OCI-LY7 (cell line): Measurements from ENCODE around the gene NOXA1. TPM values are rescaled to one million over a fixed set of nuclear protein-coding genes. Genes with fewer than 3 reads are reported as not detected.

Experiments used
- BruUV-seq: library from RNA; stranded (reverse); fragments of 400-500 nt; replicated peaks from 2 replicates; lab custom pipeline; 2021; lab: Mats Ljungman, UMichigan
- CTCF ChIA-PET: fragments of 300-600 bp; sonication (Branson Sonifier 250); formaldehyde crosslinking; loops from one replicate; lab custom pipeline; 2022; ENCODE audit warnings: antibody characterized with exemption; ENCODE audit not compliant: unreplicated experiment; lab: Charles Lee
- POLR2A ChIA-PET: fragments of 300-600 bp; sonication (Branson Sonifier 250); formaldehyde crosslinking; loops from one replicate; lab custom pipeline; 2022; ENCODE audit warnings: antibody characterized with exemption; lab: Charles Lee
- DNase-seq: peaks from one replicate; pipeline ENCODE4 v3.0.0-alpha.2; 2015; ENCODE audit warnings: low spot score
- H2AFZ ChIP-seq: fragments of 200-600 bp; sonication (generic), shearing (Covaris generic); 2 replicates; pipeline ENCODE4 v1.6.1; 2014; ENCODE audit warnings: mild to moderate bottlenecking, antibody characterized with exemption, low read length, moderate library complexity
- H3K27ac ChIP-seq: fragments of 200-600 bp; sonication (generic); 2 replicates; pipeline ENCODE4 v1.5.1; 2014; ENCODE audit warnings: mixed run types, low read depth, mild to moderate bottlenecking, moderate library complexity, low read length, inconsistent platforms; ENCODE audit not compliant: poor library complexity, severe bottlenecking
- H3K36me3 ChIP-seq: fragments of 200-600 bp; sonication (generic); 2 replicates; pipeline ENCODE4 v1.6.1; 2014; ENCODE audit warnings: mild to moderate bottlenecking, antibody characterized with exemption, low read length, moderate library complexity, mixed read lengths; ENCODE audit not compliant: insufficient read depth
- H3K4me1 ChIP-seq: fragments of 200-600 bp; sonication (generic); 2 replicates; pipeline ENCODE4 v1.5.1; 2014; ENCODE audit warnings: mild to moderate bottlenecking, low read length; ENCODE audit not compliant: insufficient read depth, poor library complexity, severe bottlenecking
- H3K4me2 ChIP-seq: fragments of 200-600 bp; sonication (generic); 2 replicates; pipeline ENCODE4 v1.6.1; 2014; ENCODE audit warnings: mild to moderate bottlenecking, low read length
- H3K4me3 ChIP-seq: fragments of 200-600 bp; sonication (generic); 2 replicates; pipeline ENCODE4 v1.5.1; 2014; ENCODE audit warnings: mild to moderate bottlenecking, low read depth, low read length; ENCODE audit not compliant: poor library complexity, severe bottlenecking
- H3K79me2 ChIP-seq: fragments of 200-600 bp; sonication (generic); 2 replicates; pipeline ENCODE4 v1.6.1; 2016; ENCODE audit warnings: low read depth, mild to moderate bottlenecking, low read length, moderate library complexity, mixed read lengths; ENCODE audit not compliant: insufficient read depth
- H3K9me2 ChIP-seq: fragments of 200-600 bp; sonication (generic); 2 replicates; pipeline ENCODE4 v1.6.1; 2016; ENCODE audit warnings: mild to moderate bottlenecking, low read length, mixed read lengths; ENCODE audit not compliant: insufficient read depth
- H3K9me3 ChIP-seq: fragments of 200-600 bp; sonication (generic); 2 replicates; pipeline ENCODE4 v1.6.1; 2014; ENCODE audit warnings: mild to moderate bottlenecking, mixed run types, low read length, mixed read lengths
- H4K20me1 ChIP-seq: fragments of 200-600 bp; sonication (generic); 2 replicates; pipeline ENCODE4 v1.6.1; 2014; ENCODE audit warnings: mild to moderate bottlenecking, antibody characterized with exemption, low read length, moderate library complexity, mixed read lengths; ENCODE audit not compliant: insufficient read depth
- CTCF ChIP-seq: fragments of 200-600 bp; sonication (generic); conservative IDR thresholded peaks from 2 replicates; pipeline ENCODE4 v1.5.1; 2014; ENCODE audit warnings: mild to moderate bottlenecking, antibody characterized with exemption, low read length, moderate library complexity, mixed read lengths
- EZH2phosphoT487 ChIP-seq: fragments of 200-600 bp; sonication (generic); IDR thresholded peaks from 2 replicates; pipeline ENCODE4 v1.6.1; 2018; ENCODE audit warnings: low read depth, borderline replicate concordance, mild to moderate bottlenecking, mixed run types, antibody characterized with exemption, low read length, moderate library complexity, mixed read lengths
- intact Hi-C: fragments of 100-400 bp; cut with micrococcal nuclease; formaldehyde crosslinking; loops from one replicate; pipeline ENCODE4 v1.10.0; 2022; ENCODE audit not compliant: unreplicated experiment
- total RNA-seq, 2 experiments: library from RNA; depleted of rRNA in 1 of 2; stranded (reverse); fragments of >200 nt in 1 of 2; shearing (Covaris generic) in 1 of 2; gene quantifications; 2 replicates each; pipeline ENCODE4 v1.2.3, GENCODE V29; 2014 to 2022

The NOXA1 gene
- total RNA-seq, 2 experiments from 2014 or later = not detected

- Histone ChIP-seq H4K20me1 (no peaks in the 10 kb centered on the region), H2AFZ (no peak overlapping the region), H3K9me2 (no peaks in the 10 kb centered on the region), H3K4me2 (peak overlapping the region; percentile 53; the same call in 1 of the 2 replicates), H3K79me2 (no peaks in the 10 kb centered on the region), H3K4me1 (peaks cover 34% of the 10 kb centered on the region), H3K4me3 (no peak overlapping the region), H3K9me3 (no peaks in the 10 kb centered on the region), H3K36me3 (no peaks in the 10 kb centered on the region), H3K27ac (no peak overlapping the region)
- POLR2A ChIA-PET = no interaction called here
- no TSS peak for BruUV-seq
- CTCF ChIA-PET = no interaction called here
- no peak for TF ChIP-seq CTCF
- no peak for TF ChIP-seq EZH2phosphoT487
- intact Hi-C loops = no loop called here
- DNase-seq = no peak
Measured at GRCh38 chr9:137460363-137461315, 37.4 kb downstream of the NOXA1 start.

- no peaks in the 10 kb centered on the region for H3K9me2 ChIP-seq
- intact Hi-C loops = no loop called here
- no TSS peak for BruUV-seq
- DNase-seq = no peak
- peaks cover 34% of the 10 kb centered on the region for H3K4me1 ChIP-seq
- no peaks in the 10 kb centered on the region for H3K79me2 ChIP-seq
- peak overlapping the region; percentile 53 for H3K4me2 ChIP-seq
- no peaks in the 10 kb centered on the region for H3K9me3 ChIP-seq
- peak overlapping the region; percentile 54 for H3K27ac ChIP-seq
- peak overlapping the region; percentile 40; the same call in 1 of the 2 replicates for H2AFZ ChIP-seq
- peak overlapping the region; percentile 42 for H3K4me3 ChIP-seq
- ChIA-PET POLR2A (no interaction called here), CTCF (no interaction called here)
- H3K36me3 ChIP-seq = no peaks in the 10 kb centered on the region
- TF ChIP-seq CTCF (no peak), EZH2phosphoT487 (no peak)
- H4K20me1 ChIP-seq = no peaks in the 10 kb centered on the region
Measured at GRCh38 chr9:137461316-137461662, 38.1 kb downstream of the NOXA1 start.
